Uterus (tissue), 4 donors: ENCODE results near the gene PAK1. TPM values are rescaled to one million over a fixed set of nuclear protein-coding genes. Genes with fewer than 3 reads are reported as not detected.
A peak's percentile ranks its signal among the peaks of the same experiment; 100 is the strongest.

Experiments
- DNase-seq, 2 donors: peaks; one replicate each; pipeline ENCODE4 v3.0.0-alpha.2; 2019 to 2020
- H3K27ac ChIP-seq, 2 donors: fragments of 200-600 bp; sonication (generic); 1 replicate in 1 of 2; 2 replicates in 1 of 2; pipeline ENCODE4 v1.5.1; 2016 to 2018
- H3K27me3 ChIP-seq, 2 donors: fragments of 200-600 bp; sonication (generic); one replicate each; pipeline ENCODE4 v1.5.1; 2018 to 2019; ENCODE audit warnings: control low read depth in 1 of 2
- H3K36me3 ChIP-seq, 2 donors: fragments of 200-600 bp; sonication (generic); one replicate each; pipeline ENCODE4 v1.5.1; 2019; ENCODE audit warnings: control low read depth in 1 of 2
- H3K4me1 ChIP-seq, 2 donors: fragments of 200-600 bp; sonication (generic); one replicate each; pipeline ENCODE4 v1.5.1; 2018 to 2019; ENCODE audit warnings: control low read depth in 1 of 2
- H3K4me3 ChIP-seq, 2 donors: fragments of 200-600 bp; sonication (generic); 1 replicate in 1 of 2; 2 replicates in 1 of 2; pipeline ENCODE4 v1.5.1; 2018 to 2019; ENCODE audit warnings: mild to moderate bottlenecking in 1 of 2
- H3K9me3 ChIP-seq, 2 donors: fragments of 200-600 bp; sonication (generic); one replicate each; pipeline ENCODE4 v1.5.1; 2019; ENCODE audit warnings: control low read depth in 1 of 2
- CTCF ChIP-seq, 4 experiments: fragments of 200-600 bp in 2 of 4; fragments of 450-650 bp in 2 of 4; sonication (generic) in 2 of 4; IDR thresholded peaks; one replicate each; pipeline ENCODE4 v1.5.1; 2016 to 2019; ENCODE audit warnings: antibody characterized with exemption in 4 of 4, mild to moderate bottlenecking in 2 of 4, moderate library complexity in 1 of 4
- POLR2A ChIP-seq, 2 donors: fragments of 450-650 bp; IDR thresholded peaks; one replicate each; pipeline ENCODE4 v1.6.1; 2016; ENCODE audit warnings: antibody characterized with exemption in 2 of 2, mild to moderate bottlenecking in 1 of 2, moderate library complexity in 1 of 2
- intact Hi-C: fragments of 100-400 bp; cut with DNase I; formaldehyde crosslinking; loops from one replicate; pipeline ENCODE4 v1.15.1; 2023; ENCODE audit warnings: low total_unique reads
- total RNA-seq, 4 donors: library from RNA; depleted of rRNA in 3 of 4; stranded (reverse); fragments of >200 nt in 3 of 4; gene quantifications; one replicate each; pipeline versions ENCODE4 v1.1.0 to v1.2.4, GENCODE V29; 2014 to 2023
- donor health status: DM: yes; HTN: yes; CAD: no.

The PAK1 gene
- total RNA-seq, result 10 to 100 TPM; 17.4 to 55.2 (median 35.7) TPM

GRCh38 chr11:77473801-77474683 lies at the start of gene PAK1:
Gene PAK1, minus strand, starts transcription at chr11:77474094. Its CDS starts 81,574 bp downstream, at chr11:77392520.
- peak within 1 kb of the TSS; percentile 50 to 71 for H3K4me3 ChIP-seq
- peak; percentile 86 to 88 for DNase-seq
- intact Hi-C loops, result no loop called here
- no peaks in the 10 kb centered on the region for H3K36me3 ChIP-seq
- H3K9me3 ChIP-seq, result no peaks in the 10 kb centered on the region
- H3K27me3 ChIP-seq, result no peaks in the 10 kb centered on the region
- H3K27ac ChIP-seq, result peak within 1 kb of the TSS; percentile 78 to 84
- TF ChIP-seq CTCF (IDR thresholded peaks at IDR 0.05) (peak in 1 of 4 experiments; percentile 44), POLR2A (IDR thresholded peaks at IDR 0.05) (peak in 1 of 2 donors; percentile 29)
- no peaks in the 10 kb centered on the region for H3K4me1 ChIP-seq

- Histone ChIP-seq H3K27ac (no peak overlapping the region), H3K27me3 (no peaks in the 10 kb centered on the region), H3K4me3 (no peak overlapping the region), H3K4me1 (no peaks in the 10 kb centered on the region), H3K36me3 (no peaks in the 10 kb centered on the region), H3K9me3 (no peaks in the 10 kb centered on the region)
- DNase-seq, result no peak
- TF ChIP-seq POLR2A (IDR thresholded peaks at IDR 0.05) (no peak), CTCF (IDR thresholded peaks at IDR 0.05) (no peak)
- intact Hi-C loops, result no loop called here
These were observed 48.3 kb upstream of the PAK1 start for GRCh38 chr11:77522215-77522614.

GRCh38 chr11:77519847-77520246 lies 46.0 kb upstream of the PAK1 start:
- no peak overlapping the region for H3K27ac ChIP-seq
- H3K4me1 ChIP-seq, result no peaks in the 10 kb centered on the region
- no peaks in the 10 kb centered on the region for H3K36me3 ChIP-seq
- no peak for DNase-seq
- H3K27me3 ChIP-seq, result no peaks in the 10 kb centered on the region
- intact Hi-C loops, result no loop called here
- no peak overlapping the region for H3K4me3 ChIP-seq
- H3K9me3 ChIP-seq, result no peaks in the 10 kb centered on the region
- TF ChIP-seq POLR2A (IDR thresholded peaks at IDR 0.05) (no peak), CTCF (IDR thresholded peaks at IDR 0.05) (no peak)

GRCh38 chr11:77518471-77518870 lies 44.6 kb upstream of the PAK1 start:
- Histone ChIP-seq H3K27me3 (no peaks in the 10 kb centered on the region), H3K36me3 (no peaks in the 10 kb centered on the region), H3K4me1 (no peaks in the 10 kb centered on the region), H3K27ac (no peak overlapping the region), H3K9me3 (no peaks in the 10 kb centered on the region), H3K4me3 (no peak overlapping the region)
- TF ChIP-seq POLR2A (IDR thresholded peaks at IDR 0.05) (no peak), CTCF (IDR thresholded peaks at IDR 0.05) (no peak)
- intact Hi-C loops, result no loop called here
- no peak for DNase-seq

GRCh38 chr11:77517753-77518152 lies 43.9 kb upstream of the PAK1 start:
- DNase-seq, result no peak
- TF ChIP-seq CTCF (IDR thresholded peaks at IDR 0.05), result no peak
- no peak for TF ChIP-seq POLR2A (IDR thresholded peaks at IDR 0.05)
- intact Hi-C loops, result no loop called here
- no peaks in the 10 kb centered on the region for H3K36me3 ChIP-seq
- H3K4me3 ChIP-seq, result no peak overlapping the region
- H3K27me3 ChIP-seq, result no peaks in the 10 kb centered on the region
- no peaks in the 10 kb centered on the region for H3K4me1 ChIP-seq
- H3K27ac ChIP-seq, result no peak overlapping the region
- H3K9me3 ChIP-seq, result no peaks in the 10 kb centered on the region
